SK-N-MC (cell line): Measurements from ENCODE around the gene NKX2-3.

ENCODE experiments used
- DNase-seq: peaks from one replicate; pipeline ENCODE4 v3.0.0-alpha.2; 2011; ENCODE audit warnings: low read depth, low spot score
- H3K27ac ChIP-seq: fragments of 200-600 bp; sonication (generic); 2 replicates; pipeline ENCODE4 v1.5.1; 2016; ENCODE audit warnings: mixed run types
- H3K36me3 ChIP-seq: fragments of 200-600 bp; sonication (generic); 2 replicates; pipeline ENCODE4 v1.6.1; 2017; ENCODE audit warnings: antibody characterized with exemption, low read length, mixed read lengths; ENCODE audit not compliant: insufficient read depth
- H3K4me3 ChIP-seq: fragments of 200-600 bp; sonication (generic); 2 replicates; pipeline ENCODE4 v1.5.1; 2016
- H3K9ac ChIP-seq: fragments of 200-600 bp; sonication (generic); 2 replicates; pipeline ENCODE4 v1.8.0; 2017; ENCODE audit warnings: mixed run types, mixed read lengths; ENCODE audit not compliant: insufficient read length
- H3K9me3 ChIP-seq: fragments of 200-600 bp; sonication (generic); 2 replicates; pipeline ENCODE4 v1.6.1; 2017; ENCODE audit warnings: low read depth, mild to moderate bottlenecking, antibody characterized with exemption, low read length, moderate library complexity, mixed read lengths
- EZH2 ChIP-seq: fragments of 200-600 bp; sonication (generic); IDR thresholded peaks from one replicate; pipeline ENCODE4 v1.6.1; 2017; ENCODE audit warnings: antibody characterized with exemption
- FOXP2 ChIP-seq: optimal IDR thresholded peaks from 2 replicates; pipeline ENCODE3; 2011; ENCODE audit warnings: mild to moderate bottlenecking, moderate library complexity; ENCODE audit not compliant: insufficient read depth; ENCODE audit errors: extremely low read length, control extremely low read depth
- POLR2AphosphoS5 ChIP-seq: IDR thresholded peaks from 2 replicates; pipeline ENCODE4 v1.6.1; 2012; ENCODE audit warnings: mild to moderate bottlenecking, low read depth, low read length, borderline replicate concordance

The NKX2-3 gene

GRCh38 chr10:99537086-99537988 lies 4.6 kb downstream of the NKX2-3 start:
- H3K9ac ChIP-seq, result no peak overlapping the region
- no peak for TF ChIP-seq FOXP2
- H3K36me3 ChIP-seq, result no peaks in the 10 kb centered on the region
- H3K9me3 ChIP-seq, result no peaks in the 10 kb centered on the region
- H3K27ac ChIP-seq, result no peak overlapping the region
- DNase-seq, result no peak
- no peak overlapping the region for H3K4me3 ChIP-seq

- no peaks in the 10 kb centered on the region for H3K9me3 ChIP-seq
These were observed 5.5 kb downstream of the NKX2-3 start for GRCh38 chr10:99537989-99538917.

GRCh38 chr10:99539120-99539519 lies 6.4 kb downstream of the NKX2-3 start:
- H3K9ac ChIP-seq, result no peak overlapping the region
- no peak overlapping the region for H3K4me3 ChIP-seq
- no peak for TF ChIP-seq POLR2AphosphoS5
- no peak for TF ChIP-seq FOXP2
- no peak for TF ChIP-seq EZH2
- H3K27ac ChIP-seq, result no peak overlapping the region
- no peaks in the 10 kb centered on the region for H3K9me3 ChIP-seq
- DNase-seq, result no peak
- H3K36me3 ChIP-seq, result no peaks in the 10 kb centered on the region

More at GRCh38 chr10:99537989-99538917, 5.5 kb downstream of the NKX2-3 start:
- no peak for DNase-seq
- no peak for TF ChIP-seq EZH2
- TF ChIP-seq POLR2AphosphoS5, result no peak
- TF ChIP-seq FOXP2, result no peak
- Histone ChIP-seq H3K36me3 (no peaks in the 10 kb centered on the region), H3K27ac (no peak overlapping the region), H3K9ac (no peak overlapping the region), H3K4me3 (no peak overlapping the region)

- H3K36me3 ChIP-seq, result no peaks in the 10 kb centered on the region
- H3K9ac ChIP-seq, result no peak overlapping the region
- no peak for DNase-seq
- H3K4me3 ChIP-seq, result no peak overlapping the region
- no peak overlapping the region for H3K27ac ChIP-seq
- no peak for TF ChIP-seq POLR2AphosphoS5
- TF ChIP-seq FOXP2, result no peak
- no peak for TF ChIP-seq EZH2
- H3K9me3 ChIP-seq, result no peaks in the 10 kb centered on the region
These were observed 7.1 kb downstream of the NKX2-3 start for GRCh38 chr10:99539820-99540219.

DNA sequence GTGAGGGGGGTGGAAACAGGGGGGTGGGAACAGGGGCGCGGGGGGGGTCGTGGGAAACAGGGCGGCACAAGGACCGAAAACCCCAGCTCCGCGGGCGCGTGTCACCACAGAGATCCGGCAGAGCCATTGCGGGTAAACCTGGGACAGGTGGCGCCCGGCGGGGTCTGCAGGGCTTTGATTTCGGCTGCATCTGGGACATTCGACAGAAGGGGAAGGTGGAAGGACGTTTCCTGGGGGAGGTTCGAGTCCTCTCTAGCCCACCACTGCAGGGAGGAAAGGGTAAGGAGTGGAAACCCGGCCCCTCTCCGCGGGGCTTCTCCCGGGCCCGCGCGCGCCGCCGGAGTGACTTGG lies 7.5 kb downstream of the NKX2-3 start:
- H3K27ac ChIP-seq, result no peak overlapping the region
- peak overlapping the region; percentile 65; the same call in 1 of the 2 replicates for H3K4me3 ChIP-seq
- no peaks in the 10 kb centered on the region for H3K36me3 ChIP-seq
- H3K9ac ChIP-seq, result no peak overlapping the region
- DNase-seq, result no peak
- H3K9me3 ChIP-seq, result no peaks in the 10 kb centered on the region
- no peak for TF ChIP-seq EZH2
- no peak for TF ChIP-seq POLR2AphosphoS5
- no peak for TF ChIP-seq FOXP2

DNA sequence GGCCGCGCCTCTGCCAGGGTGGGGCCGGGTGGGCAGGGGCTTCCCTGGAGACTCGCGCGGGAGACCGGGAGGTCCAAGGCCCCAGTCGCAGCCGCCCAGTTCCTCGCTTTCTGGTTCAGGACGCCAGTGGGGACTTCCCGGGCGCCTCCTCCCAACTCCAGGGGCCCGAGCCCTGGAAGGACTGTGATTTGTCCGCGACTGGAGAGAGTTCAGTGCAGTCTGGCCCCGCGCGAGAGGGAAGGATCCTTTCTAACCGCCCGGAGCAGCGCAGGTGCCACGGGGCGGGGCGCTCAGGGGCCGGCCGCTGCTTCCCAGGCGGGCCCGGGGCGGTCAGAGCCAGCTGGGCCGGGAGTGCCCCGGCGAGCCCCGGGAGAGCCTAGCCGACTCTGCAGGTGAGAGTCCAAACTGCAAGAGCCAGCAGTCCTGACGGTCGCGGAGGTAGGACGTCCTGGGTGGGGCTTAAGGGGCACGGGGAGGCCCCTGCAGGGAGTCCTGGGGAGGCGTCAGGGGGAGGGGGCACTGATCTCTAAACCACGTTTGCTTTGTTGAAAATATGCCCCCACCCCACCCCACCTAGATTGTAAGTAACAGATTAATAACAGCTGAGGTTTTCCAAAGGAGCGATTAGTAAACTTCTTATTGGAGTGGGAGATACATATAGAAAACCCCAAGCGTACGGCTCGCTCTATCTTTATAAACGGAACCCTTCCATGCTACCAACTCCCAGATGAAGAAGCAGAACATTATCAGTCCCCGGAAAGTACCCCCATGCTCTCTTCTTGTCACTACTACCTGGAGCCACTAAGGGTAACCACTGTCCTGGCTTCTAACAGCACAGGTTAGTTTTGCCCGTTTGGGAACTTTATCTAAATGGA lies 8.2 kb downstream of the NKX2-3 start:
- Histone ChIP-seq H3K9ac (no peak overlapping the region), H3K36me3 (no peaks in the 10 kb centered on the region), H3K27ac (no peak overlapping the region), H3K4me3 (peak overlapping the region; percentile 65), H3K9me3 (no peaks in the 10 kb centered on the region)
- DNase-seq, result no peak
- TF ChIP-seq FOXP2, result no peak
- no peak for TF ChIP-seq EZH2
- no peak for TF ChIP-seq POLR2AphosphoS5

- DNase-seq, result no peak
- Histone ChIP-seq H3K9me3 (no peaks in the 10 kb centered on the region), H3K36me3 (no peaks in the 10 kb centered on the region), H3K9ac (no peak overlapping the region), H3K27ac (no peak overlapping the region), H3K4me3 (no peak overlapping the region)
- no peak for TF ChIP-seq POLR2AphosphoS5
- no peak for TF ChIP-seq EZH2
- no peak for TF ChIP-seq FOXP2
These were observed 11.6 kb downstream of the NKX2-3 start for GRCh38 chr10:99544322-99544721.
